ENCODE data around the gene PGLYRP2. TPM values are rescaled to one million over a fixed set of nuclear protein-coding genes. Genes with fewer than 3 reads are reported as not detected.
A peak's percentile ranks its signal among the peaks of the same experiment; 100 is the strongest.

PGLYRP2 gene
- total RNA-seq, 2 experiments from 2014 or later: 0.19 to 0.40 TPM

DNA sequence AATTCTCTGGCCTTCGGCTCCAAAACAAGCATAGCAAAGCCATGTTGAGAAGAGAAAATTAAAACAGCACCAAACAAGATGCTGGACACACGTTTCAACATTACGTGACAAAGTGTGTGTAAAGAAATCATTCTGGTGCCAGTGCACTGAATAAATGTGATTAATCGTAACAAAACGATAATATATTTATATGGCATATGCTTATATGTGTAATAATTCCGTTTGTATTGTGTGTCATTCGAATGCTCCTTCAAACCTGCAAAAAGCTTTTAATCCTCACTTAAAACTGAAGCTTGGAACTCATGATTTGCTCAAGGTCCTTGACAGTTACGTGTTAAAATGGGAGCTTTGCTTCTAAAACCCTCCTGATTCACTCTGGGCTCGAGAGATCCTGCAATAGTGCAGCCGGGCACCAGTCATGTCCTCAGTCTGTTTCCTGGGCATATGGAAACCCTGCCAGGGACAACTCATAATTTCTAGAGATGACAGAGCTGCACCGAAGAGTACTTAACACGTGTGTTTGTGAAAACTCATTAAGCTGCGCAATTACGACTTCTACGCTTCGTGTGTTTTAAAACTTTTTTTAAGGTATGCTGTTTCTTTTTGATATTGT lies 59.8 kb downstream of the PGLYRP2 start:
- Mint-ChIP-seq H3K27me3 (no peaks in the 10 kb centered on the region), H3K27ac (peak overlapping the region; percentile 100), H3K4me3 (peak overlapping the region; percentile 98), H3K36me3 (peaks cover 34% of the 10 kb centered on the region), H3K9me3 (peaks cover 2% of the 10 kb centered on the region), H3K4me1 (peaks cover 25% of the 10 kb centered on the region)
- POLR2A ChIA-PET: interaction anchor here (0.7 to 4.8 kb wide), 28 partner anchors 10 to 318 kb away, joined by 3 to 88 read pairs (median 6); partner anchors contain the start of genes AKAP8, BRD4, PGLYRP2 and RASAL3
- ATAC-seq (ENCODE audit: low read depth) (no peak), DNase-seq (no peak)

Small RNA genes lying within 50 kb of the gene (microRNA-seq; reads per million reads assigned to microRNA genes)
- gene MIR1470: not detected

Other genes starting within 250 kb of the PGLYRP2 start
- not detected for gene EPHX3, start 247.1 kb downstream of the PGLYRP2 start, total RNA-seq
- gene BRD4, start 147.0 kb downstream of the PGLYRP2 start, total RNA-seq: 100 to 1,000 TPM; 132 to 134 TPM
- gene AKAP8, start 99.7 kb downstream of the PGLYRP2 start, total RNA-seq: 10 to 100 TPM; 57.4 to 59.1 TPM
- 100 to 1,000 TPM; 146 to 149 TPM for gene AKAP8L, start 60.5 kb downstream of the PGLYRP2 start, total RNA-seq
- 10 to 100 TPM; 28.4 to 29.3 TPM for gene WIZ, start 29.5 kb downstream of the PGLYRP2 start, total RNA-seq
- 100 to 1,000 TPM; 168 to 172 TPM for gene RASAL3, start 15.0 kb downstream of the PGLYRP2 start, total RNA-seq
- 1 to 10 TPM; 3.2 to 3.4 TPM for gene CYP4F22, start 29.0 kb upstream of the PGLYRP2 start, total RNA-seq
- gene CYP4F8, start 135.7 kb upstream of the PGLYRP2 start, total RNA-seq: not detected
- not detected for gene CYP4F3, start 161.4 kb upstream of the PGLYRP2 start, total RNA-seq
- 1 to 10 TPM; 2.4 to 3.1 TPM for gene CYP4F12, start 193.6 kb upstream of the PGLYRP2 start, total RNA-seq
- not detected for gene OR10H2, start 248.5 kb upstream of the PGLYRP2 start, total RNA-seq

All from activated naive CD8-positive, alpha-beta T cell treated with anti-CD3 and anti-CD28 coated beads, Interleukin-2, amount 10 ng/mL, durations not matched to agents 7 days and 5 days (primary cell).